NCI-H1417 treated with DMSO at 0.1 percent for 48 hours (cell line): ENCODE data around the gene AGGF1.
"Not testable (repeated sequence)": the region's sequence is repeated elsewhere in the genome, so short reads cannot be mapped to it uniquely, and the experiment has no call there.

Experiments
- DNase-seq: peaks from one replicate; lab custom pipeline; 2025; lab: John Stamatoyannopoulos, UW

Gene AGGF1

GRCh38 chr5:77022511-77023417, 7.4 kb upstream of the AGGF1 start:
- no peak for DNase-seq

- DNase-seq, result no peak
These were observed 5.7 kb upstream of the AGGF1 start for GRCh38 chr5:77024490-77024889.

- no peak for DNase-seq
These were observed 1.4 kb upstream of the AGGF1 start for GRCh38 chr5:77028631-77029375.

- DNase-seq, result no peak
These were observed 773 bp upstream of the AGGF1 start for GRCh38 chr5:77029376-77029885.

GRCh38 chr5:77031891-77032290, 1.7 kb downstream of the AGGF1 start:
- DNase-seq, result no peak

GRCh38 chr5:77032635-77033034, 2.4 kb downstream of the AGGF1 start:
- no peak for DNase-seq

GRCh38 chr5:77033338-77033737, 3.1 kb downstream of the AGGF1 start:
- no peak for DNase-seq

GRCh38 chr5:77035950-77036349, 5.7 kb downstream of the AGGF1 start:
- DNase-seq, result no peak

GRCh38 chr5:77046416-77047073, 16.3 kb downstream of the AGGF1 start:
- no peak for DNase-seq

GRCh38 chr5:77064040-77064439, 33.8 kb downstream of the AGGF1 start:
- DNase-seq, result no peak

- no peak for DNase-seq
These were observed 35.1 kb downstream of the AGGF1 start for GRCh38 chr5:77065256-77065655.

- no peak for DNase-seq
These were observed 36.0 kb downstream of the AGGF1 start for GRCh38 chr5:77066184-77066583.

GRCh38 chr5:77066823-77067442, 36.7 kb downstream of the AGGF1 start:
- no peak for DNase-seq

- no peak for DNase-seq
These were observed 43.5 kb downstream of the AGGF1 start for GRCh38 chr5:77073667-77074066.

GRCh38 chr5:77074745-77075144, 44.5 kb downstream of the AGGF1 start:
- DNase-seq, result no peak

- DNase-seq, result no peak
These were observed 47.0 kb downstream of the AGGF1 start for GRCh38 chr5:77076961-77077828.

- no peak for DNase-seq
These were observed 47.6 kb downstream of the AGGF1 start for GRCh38 chr5:77077829-77078176.

- not testable (repeated sequence) for DNase-seq
These were observed 50.3 kb downstream of the AGGF1 start for GRCh38 chr5:77080479-77080878.

GRCh38 chr5:77080905-77081304, 50.7 kb downstream of the AGGF1 start:
- no peak for DNase-seq

GRCh38 chr5:77082280-77082679, 52.1 kb downstream of the AGGF1 start:
- no peak for DNase-seq

- no peak for DNase-seq
These were observed 52.9 kb downstream of the AGGF1 start for GRCh38 chr5:77083088-77083487.
